ENCODE data around the gene TBC1D19.

GRCh38 chr4:26804451-26804850 is 220.6 kb downstream of the TBC1D19 start:
- no peak for TF ChIP-seq CTCF (IDR thresholded peaks at IDR 0.05; ENCODE audit: low read length)
- no peak for TF ChIP-seq EZH2 (IDR thresholded peaks at IDR 0.05; ENCODE audit: borderline replicate concordance, low read length)
